Upper lobe of left lung (tissue), 4 donors: Measurements from ENCODE around the gene AJAP1.

Source experiments
- EP300 ChIP-seq, 4 donors: sonication (generic); formaldehyde crosslinking; IDR thresholded peaks; one replicate each; pipeline ENCODE4 v1.5.1; 2017; ENCODE audit warnings: antibody characterized with exemption in 4 of 4, control low read depth in 2 of 4
- POLR2A ChIP-seq, 4 donors: fragments of 450-650 bp; IDR thresholded peaks; one replicate each; pipeline ENCODE4 v1.5.1; 2016 to 2017; ENCODE audit warnings: antibody characterized with exemption in 4 of 4, mild to moderate bottlenecking in 2 of 4
- POLR2AphosphoS5 ChIP-seq, 2 donors: sonication (generic); formaldehyde crosslinking; IDR thresholded peaks; one replicate each; pipeline ENCODE4 v1.5.1; 2017; ENCODE audit warnings: antibody characterized with exemption in 2 of 2
- TF ChIP-seq, protein P1 (sequence below), 6 experiments: fragments of 450-650 bp in 4 of 6; fragments of 200-600 bp in 2 of 6; sonication (generic) in 2 of 6; IDR thresholded peaks; one replicate each; pipeline ENCODE4 v1.5.1; 2016 to 2019; ENCODE audit warnings: antibody characterized with exemption in 6 of 6

GRCh38 chr1:4634793-4635406 is 19.5 kb upstream of the AJAP1 start:
- TF ChIP-seq POLR2AphosphoS5 (IDR thresholded peaks at IDR 0.05) (no peak), POLR2A (IDR thresholded peaks at IDR 0.05) (no peak), EP300 (IDR thresholded peaks at IDR 0.05) (no peak)
- TF ChIP-seq, protein P1, sequence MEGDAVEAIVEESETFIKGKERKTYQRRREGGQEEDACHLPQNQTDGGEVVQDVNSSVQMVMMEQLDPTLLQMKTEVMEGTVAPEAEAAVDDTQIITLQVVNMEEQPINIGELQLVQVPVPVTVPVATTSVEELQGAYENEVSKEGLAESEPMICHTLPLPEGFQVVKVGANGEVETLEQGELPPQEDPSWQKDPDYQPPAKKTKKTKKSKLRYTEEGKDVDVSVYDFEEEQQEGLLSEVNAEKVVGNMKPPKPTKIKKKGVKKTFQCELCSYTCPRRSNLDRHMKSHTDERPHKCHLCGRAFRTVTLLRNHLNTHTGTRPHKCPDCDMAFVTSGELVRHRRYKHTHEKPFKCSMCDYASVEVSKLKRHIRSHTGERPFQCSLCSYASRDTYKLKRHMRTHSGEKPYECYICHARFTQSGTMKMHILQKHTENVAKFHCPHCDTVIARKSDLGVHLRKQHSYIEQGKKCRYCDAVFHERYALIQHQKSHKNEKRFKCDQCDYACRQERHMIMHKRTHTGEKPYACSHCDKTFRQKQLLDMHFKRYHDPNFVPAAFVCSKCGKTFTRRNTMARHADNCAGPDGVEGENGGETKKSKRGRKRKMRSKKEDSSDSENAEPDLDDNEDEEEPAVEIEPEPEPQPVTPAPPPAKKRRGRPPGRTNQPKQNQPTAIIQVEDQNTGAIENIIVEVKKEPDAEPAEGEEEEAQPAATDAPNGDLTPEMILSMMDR (IDR thresholded peaks at IDR 0.05): no peak
